DMS153 (cell line): ENCODE measurements around the gene AHCYL2.
A peak's percentile ranks its signal among the peaks of the same experiment; 100 is the strongest.

Source experiments
- DNase-seq: peaks from one replicate; lab custom pipeline; 2025; lab: John Stamatoyannopoulos, UW

The AHCYL2 gene

DNA sequence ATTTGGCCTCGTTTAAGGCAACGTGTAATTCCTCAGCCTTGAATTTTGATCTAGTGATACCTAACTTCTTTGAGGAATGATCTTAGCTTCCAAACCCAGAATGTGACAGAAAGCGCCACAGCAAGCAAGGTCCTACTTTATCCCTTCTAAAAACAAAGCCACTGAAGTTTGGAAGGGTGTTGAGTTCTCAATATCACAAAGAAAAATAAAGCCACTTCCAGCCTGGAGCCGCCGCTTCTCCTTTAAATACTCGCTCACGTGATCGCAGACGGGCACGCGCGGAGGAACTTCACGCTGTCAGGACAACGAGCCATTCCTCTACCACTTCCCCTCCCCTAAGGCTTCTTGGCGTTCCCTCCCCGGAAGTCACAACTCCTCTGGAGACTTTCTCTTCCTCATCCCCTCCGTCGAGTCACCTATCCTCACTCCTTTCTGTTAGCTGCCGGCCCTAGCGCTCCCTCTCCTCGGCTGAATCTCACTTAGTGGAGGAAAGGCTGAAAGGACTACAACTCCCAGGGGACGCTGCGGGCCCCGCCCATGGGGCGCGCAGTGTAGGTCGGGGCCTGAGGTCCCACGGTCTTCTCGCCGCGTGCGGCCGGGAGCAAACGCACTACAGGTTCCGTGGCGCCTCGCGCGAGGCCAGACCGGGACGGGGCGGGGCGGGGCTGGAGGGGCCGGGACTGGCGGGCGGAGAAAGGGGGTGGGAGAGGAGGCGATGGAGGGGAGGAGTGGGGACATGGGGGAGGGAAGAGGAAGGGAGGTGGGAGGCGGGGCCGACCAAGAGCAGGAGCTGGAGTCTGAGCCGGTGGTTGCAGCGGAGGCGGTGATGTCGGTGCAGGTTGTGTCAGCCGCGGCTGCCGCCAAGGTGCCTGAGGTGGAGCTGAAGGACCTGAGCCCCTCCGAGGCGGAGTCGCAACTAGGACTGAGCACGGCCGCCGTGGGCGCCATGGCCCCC lies at the start of gene AHCYL2:
Gene AHCYL2 (plus strand): TSS at position 780 of the 955 bp plus-strand sequence.
- DNase-seq: peak; percentile 96

DNA sequence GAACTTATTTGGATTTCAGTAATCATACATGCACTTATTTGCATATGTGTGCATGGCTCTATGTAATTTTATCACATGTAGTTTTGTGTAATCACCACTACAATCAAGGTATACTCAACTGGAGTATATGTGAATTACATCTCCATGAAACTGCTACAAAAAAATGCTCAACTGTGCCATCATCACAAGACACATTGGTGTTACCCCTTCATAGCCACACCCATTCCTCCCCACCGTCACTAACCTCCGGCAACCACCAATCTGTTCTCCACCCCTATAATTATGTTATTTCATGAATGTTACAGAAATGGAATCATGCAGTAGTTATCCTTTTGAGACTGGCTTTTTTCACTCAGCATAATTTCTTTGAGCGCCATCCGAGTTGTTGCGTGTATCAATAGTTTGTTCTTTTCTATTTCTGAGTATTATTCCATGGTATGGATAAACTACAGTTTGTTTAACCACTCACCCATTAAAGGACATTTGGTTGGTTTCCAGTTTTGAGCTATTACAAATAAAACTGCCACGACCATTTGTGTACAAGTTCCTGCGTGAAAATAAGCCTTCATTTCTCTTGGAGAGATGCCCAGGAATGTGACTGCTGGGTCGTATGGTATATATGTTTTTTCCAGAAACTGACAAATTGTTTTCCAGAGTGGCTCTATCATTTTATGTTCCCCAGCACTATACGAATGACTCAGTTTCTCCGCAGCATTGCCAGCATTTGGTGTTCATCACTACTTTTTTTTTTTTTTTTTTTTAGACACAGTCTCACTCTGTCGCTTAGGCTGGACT lies 47.7 kb upstream of the AHCYL2 start:
- no peak for DNase-seq

DNA sequence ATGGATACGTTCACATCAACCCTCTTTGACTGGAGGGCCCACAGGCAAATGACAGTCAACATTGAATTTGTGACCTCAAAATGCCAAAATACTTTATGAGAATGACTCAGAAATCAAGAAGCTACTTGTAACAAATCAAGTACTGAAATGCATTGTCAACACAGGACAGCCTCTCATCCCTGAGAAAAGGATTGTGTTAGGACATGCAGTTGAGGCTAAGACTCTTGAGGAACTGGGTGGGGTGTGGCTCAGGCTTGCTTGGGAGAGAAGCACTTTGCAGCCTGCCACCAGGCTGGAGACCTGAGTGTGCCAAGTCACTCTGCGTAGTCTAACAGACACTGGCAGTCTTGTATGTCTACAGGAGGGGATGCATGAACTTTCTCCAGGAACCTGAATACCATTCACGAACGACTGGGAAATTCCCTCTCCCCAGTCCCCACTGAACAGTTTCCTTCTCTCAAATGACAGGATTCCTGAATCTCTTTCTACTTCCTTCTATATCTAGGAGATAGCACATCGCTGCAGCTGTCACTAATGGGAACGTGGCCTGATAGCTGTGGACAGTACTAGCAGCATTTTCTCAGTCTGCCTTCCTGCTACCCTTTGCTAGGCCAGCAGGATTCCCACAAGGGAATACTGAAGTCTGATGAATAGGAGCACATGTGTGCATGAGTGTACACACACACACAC lies 39.7 kb upstream of the AHCYL2 start:
- no peak for DNase-seq

DNA sequence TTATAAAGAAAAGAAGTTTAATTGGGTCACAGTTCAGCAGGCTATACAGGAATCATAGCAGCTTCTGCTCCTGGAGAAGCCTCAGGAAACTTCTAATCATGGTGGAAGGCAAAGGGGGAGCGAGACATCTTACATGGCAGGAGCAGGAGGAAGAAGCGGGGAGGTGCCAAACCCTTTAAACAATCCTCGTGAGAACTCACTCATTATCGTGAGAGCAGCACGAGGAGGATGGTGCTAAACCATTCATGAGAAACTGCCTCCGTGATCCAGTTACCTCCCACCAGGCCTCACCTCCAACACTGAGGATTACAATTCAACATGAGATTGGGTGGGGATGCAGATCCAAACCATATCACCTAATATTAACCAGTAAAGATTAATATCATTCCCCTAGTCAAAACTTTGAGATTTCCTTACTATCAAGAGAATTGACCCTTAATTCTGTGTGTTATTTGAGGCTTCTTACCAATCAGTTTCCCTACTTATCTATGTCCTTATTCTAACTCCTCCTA lies 38.0 kb upstream of the AHCYL2 start:
- DNase-seq: no peak

DNA sequence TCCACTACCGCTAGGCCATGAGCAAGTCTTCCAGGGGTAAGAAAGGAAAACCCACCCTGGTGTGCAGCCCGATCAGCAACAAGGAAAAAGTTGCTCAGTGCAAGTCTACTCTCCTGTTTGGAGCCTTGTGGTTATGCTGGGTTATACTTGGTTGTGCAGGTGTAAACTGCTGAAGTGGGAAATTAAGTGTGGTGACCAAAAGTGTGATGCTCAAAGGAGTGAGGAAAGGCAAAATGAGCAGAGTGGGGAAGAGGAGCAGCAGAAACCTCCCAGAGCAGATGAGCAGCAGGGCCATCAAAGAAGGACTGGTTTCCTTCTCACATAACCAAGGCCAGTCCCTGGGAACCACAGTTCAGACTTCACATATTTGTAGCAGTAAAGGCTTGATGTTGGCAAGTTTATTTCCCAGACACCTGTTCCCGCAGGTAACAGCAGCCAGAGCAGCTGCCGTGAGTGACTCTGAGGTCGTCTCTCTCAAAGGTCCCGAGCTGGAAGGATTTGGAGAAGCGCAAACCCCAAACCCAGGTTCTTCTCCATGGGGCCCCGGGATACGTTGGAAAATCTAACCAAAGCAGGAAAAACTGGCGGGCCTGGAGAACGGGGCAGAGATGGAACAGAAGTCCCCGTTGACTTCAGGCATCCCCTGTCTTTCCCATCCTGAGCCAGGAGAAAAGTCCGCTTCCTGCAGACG lies 37.0 kb upstream of the AHCYL2 start:
- no peak for DNase-seq

- DNase-seq: no peak
Measured at GRCh38 chr7:129188372-129188891, 36.4 kb upstream of the AHCYL2 start, which contains the start of gene SMO. Gene SMO, plus strand, starts transcription at chr7:129188633. Its CDS starts 519 bp downstream, at chr7:129189152.

- no peak for DNase-seq
Measured at GRCh38 chr7:129188892-129189660, 35.8 kb upstream of the AHCYL2 start.

DNA sequence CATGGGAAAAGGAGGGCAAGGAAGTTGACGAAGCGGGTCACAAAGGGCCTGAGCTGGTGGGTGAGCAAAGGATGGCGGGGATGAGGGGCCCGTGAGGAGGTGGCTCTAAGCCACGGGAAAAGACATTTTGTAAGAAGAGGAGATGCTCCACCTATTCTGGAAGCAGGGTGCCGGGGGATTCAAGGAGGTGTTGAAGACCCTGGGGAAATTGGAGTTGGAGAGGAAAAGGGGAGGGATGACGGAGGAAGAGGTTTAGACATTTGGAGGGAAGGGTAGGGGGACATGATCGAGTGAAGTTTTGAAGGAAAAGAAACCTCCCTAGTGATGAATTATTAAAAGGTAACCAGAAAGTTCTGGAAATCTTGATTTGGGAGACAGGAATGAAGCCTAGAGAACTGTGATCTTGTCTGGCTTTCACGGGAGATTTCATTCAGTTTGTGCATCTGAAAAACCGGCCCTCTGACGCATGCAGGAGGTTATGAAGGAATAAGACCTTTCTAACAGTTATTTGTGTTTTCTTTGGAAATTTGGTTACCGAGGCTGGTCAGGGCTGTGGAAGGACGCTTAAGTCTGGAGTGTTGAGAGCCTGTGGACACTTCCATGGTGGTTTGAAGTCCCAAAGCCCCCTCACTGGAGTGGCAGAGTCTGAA lies 35.0 kb upstream of the AHCYL2 start:
- DNase-seq: no peak

DNA sequence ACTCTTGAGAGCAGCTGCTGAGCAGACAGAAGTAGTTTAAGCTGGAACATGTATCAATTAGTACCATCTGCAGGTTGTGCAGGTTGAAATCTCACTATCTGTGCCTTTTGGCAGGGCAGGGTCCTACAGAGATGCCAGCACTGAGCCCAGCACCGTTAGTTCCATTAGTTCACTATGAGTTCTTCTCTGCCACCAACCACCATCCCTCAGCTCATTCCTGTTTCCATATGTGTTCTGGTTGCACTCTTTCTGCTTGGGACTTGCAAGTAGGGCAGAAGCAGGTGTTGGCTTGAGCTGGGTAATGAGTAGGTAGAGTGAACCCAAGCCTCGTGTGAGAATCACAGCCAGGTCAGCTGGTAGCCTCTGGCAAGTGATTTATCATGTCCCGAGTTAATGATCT lies 33.6 kb upstream of the AHCYL2 start:
- no peak for DNase-seq

GRCh38 chr7:129193892-129194291 lies 30.9 kb upstream of the AHCYL2 start:
- DNase-seq: no peak

- DNase-seq: no peak
Measured at GRCh38 chr7:129197771-129198170, 27.1 kb upstream of the AHCYL2 start.

- no peak for DNase-seq
Measured at GRCh38 chr7:129199406-129199805, 25.4 kb upstream of the AHCYL2 start.

- DNase-seq: no peak
Measured at GRCh38 chr7:129202058-129202777, 22.6 kb upstream of the AHCYL2 start.

DNA sequence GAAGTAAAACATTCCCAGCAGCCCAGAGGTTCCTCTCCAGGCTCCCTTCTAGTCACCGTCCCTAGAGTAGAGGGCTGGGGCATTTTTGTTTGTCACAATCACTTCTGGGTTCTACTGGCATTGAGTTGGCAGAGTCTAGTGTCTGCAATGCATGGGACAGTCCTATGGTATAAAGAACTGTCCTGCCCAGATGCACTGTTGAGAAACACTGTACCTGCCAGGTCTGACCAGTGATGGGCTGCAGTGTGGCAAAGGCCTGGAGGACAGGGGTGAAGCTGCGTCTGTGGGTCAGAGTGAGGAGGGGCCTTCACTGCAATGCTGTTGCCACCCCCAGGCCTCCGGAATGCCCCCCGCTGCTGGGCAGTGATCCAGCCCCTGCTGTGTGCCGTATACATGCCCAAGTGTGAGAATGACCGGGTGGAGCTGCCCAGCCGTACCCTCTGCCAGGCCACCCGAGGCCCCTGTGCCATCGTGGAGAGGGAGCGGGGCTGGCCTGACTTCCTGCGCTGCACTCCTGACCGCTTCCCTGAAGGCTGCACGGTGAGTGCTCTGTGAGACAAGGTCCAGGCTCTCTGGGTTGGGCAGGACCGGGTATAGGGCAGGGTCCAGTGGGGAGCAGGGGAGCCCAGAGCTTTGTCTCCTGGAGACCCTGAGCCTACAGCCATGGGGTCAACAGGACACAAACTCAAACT lies 21.6 kb upstream of the AHCYL2 start:
- no peak for DNase-seq

DNA sequence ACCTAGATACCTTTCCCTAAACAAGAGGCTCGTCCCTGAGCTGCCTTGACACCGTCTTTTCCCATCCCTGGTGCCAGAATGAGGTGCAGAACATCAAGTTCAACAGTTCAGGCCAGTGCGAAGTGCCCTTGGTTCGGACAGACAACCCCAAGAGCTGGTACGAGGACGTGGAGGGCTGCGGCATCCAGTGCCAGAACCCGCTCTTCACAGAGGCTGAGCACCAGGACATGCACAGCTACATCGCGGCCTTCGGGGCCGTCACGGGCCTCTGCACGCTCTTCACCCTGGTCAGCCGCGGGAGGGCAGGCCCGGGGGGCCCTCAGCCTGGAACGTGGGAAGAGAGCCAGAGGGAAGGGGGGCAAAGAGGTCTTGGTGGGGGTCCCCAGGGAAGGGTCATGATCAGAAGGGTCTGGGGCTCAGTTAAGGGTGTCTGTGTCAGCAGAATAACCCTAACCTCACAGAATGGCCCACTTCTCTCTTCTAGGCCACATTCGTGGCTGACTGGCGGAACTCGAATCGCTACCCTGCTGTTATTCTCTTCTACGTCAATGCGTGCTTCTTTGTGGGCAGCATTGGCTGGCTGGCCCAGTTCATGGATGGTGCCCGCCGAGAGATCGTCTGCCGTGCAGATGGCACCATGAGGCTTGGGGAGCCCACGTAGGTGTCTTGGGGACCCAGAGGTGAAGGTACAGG lies 19.6 kb upstream of the AHCYL2 start:
- no peak for DNase-seq

- DNase-seq: no peak
Measured at GRCh38 chr7:129205987-129206785, 18.6 kb upstream of the AHCYL2 start.

GRCh38 chr7:129208667-129209066 lies 16.2 kb upstream of the AHCYL2 start:
- no peak for DNase-seq
